AG20443 (cell line): ENCODE results near the gene ITGB5.
"Not testable (repeated sequence)": the region's sequence is repeated elsewhere in the genome, so short reads cannot be mapped to it uniquely, and the experiment has no call there.

ENCODE experiments used
- DNase-seq: peaks from one replicate; pipeline ENCODE4 v3.0.0; 2012; ENCODE audit warnings: low spot score, mixed read lengths

Gene ITGB5

DNA sequence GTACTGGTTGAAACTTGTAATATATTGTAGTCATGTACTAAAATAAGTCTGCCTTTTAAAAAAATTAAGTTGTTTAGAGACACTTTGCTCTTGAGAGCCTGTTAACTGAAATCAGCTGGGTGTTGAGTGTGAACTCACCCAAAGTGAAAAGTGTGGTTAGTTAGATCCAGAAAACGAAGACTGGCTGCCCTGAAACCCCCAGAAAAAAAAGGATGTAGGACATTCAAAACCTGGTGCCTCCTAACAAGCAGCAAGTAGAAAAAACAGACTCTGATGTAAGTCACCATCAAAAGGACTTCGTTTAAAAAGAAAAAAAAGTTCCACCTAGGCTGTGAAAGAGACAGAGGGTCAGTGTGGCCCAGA, 116.1 kb downstream of the ITGB5 start:
- no peak for DNase-seq

GRCh38 chr3:124770336-124771082, 116.7 kb downstream of the ITGB5 start:
- DNase-seq, result no peak

DNA sequence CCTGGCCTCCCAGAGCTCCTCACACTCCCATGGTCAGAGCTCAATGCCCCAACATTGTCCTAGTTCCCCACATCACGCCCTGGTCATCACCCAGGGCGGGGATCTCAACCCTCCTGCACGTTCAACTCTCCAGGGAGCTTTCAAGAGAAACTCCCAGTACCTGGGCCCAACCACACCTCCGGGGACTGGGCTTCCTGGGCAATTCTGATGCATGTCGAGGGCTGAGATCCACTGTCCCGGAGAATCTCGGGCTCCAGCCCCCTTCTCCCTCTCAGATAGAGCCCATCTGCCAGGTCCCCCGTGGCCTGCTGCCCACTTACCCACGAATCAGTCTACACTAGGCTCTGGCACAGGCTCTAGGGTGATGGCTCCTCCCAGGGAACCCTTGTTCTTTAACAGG, 117.7 kb downstream of the ITGB5 start:
- DNase-seq, result no peak

DNA sequence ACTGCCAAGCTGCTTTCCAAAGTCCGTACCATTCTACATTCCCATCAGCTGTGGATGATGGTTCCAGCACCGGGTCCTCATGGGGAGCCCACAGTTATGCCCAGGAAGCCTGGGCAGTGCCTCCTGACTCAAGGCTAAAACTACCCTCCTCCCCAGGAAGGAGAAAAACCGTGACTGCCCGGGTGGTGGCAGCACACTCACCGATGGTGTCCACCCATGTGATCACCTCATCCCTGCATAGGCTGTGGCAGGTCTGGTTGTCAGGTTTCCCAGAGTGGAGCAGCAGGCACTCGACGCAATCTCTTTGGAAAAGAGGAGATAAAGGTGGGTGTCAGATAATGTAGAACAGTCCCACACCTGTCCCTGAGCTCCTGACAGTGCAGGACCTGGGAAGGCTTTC, 118.4 kb downstream of the ITGB5 start:
- DNase-seq, result peak; percentile 37

GRCh38 chr3:124767691-124768090, 119.5 kb downstream of the ITGB5 start:
- DNase-seq, result no peak

- DNase-seq, result no peak
Observed at GRCh38 chr3:124767264-124767663, 119.9 kb downstream of the ITGB5 start.

DNA sequence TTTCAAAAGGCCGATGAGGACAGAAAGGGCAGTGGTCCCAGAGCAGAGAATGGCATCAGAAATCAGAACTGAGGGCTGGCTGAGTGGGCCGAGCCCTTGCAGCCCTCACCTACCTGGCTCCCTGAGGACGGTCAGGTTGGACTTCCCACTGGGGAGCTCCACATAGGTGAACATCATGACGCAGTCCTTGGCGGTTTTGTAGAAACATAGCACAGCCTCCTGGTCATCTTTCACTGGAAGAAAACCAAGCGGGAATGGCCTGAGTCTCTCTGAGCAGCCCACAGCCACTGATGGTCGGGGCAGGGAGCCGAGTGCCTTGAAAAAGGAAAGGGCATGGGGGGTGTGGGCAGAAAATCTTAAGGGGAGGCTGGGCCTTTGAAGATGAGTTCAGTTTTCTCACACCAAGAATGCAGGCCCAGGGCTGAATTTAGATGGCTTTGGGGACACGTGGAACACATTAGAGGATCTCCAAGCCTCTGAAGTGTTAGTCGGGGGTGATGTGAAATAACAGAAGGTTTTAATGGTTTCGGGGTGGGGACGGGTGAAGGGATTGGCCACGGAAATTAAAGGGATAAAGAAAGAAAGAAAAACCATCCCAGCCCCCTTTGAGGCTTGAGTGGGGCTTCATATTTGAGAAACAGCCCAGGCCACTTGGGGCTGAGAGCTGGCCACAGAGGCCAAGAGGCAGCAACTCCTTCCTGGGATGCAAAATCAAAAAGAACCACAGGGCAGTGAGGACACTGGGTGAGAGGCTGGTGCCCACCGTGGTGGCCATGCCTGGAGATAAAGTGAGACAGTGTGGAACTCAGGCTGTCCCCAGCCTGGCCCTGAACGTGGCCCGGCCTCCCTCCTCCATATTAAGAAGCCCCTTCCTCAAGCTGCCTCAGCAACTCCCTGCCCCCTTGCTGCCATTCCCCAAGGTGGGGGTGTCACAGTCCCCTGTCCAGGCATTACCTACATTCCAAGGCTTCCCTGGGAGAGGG, 120.8 kb downstream of the ITGB5 start:
- DNase-seq, result no peak

DNA sequence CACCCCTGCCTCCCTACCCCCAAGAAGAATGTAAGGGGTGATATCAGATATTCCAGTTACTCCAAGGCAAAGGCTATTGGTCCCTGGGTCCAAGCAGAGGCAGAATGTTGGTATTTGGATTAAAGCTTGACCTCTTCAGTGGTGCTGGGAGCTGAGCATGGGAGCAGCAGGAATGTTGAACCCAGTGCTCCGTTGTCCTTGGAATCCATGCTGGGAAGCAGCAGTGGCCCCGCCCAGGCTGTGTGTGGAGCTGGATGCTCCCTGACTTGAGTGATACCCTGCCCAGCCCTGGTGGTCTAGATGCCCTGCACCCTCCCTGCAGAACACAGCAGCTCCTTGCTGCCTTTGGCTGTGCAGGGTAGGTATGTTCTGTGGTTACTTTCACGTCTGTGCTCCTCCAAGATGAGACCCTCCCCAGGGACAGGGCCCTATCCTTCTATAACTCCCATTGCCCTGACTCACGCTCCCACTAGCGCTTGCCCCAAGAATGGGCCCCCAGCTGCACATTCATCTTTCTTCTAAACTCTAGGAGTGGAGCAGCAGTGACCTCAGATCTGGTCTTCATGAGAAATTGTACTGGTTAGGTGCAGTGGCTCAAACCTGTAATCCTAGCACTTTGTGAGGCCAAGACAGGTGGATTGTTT, 121.8 kb downstream of the ITGB5 start:
- no peak for DNase-seq

- no peak for DNase-seq
Observed at GRCh38 chr3:124764746-124765145, 122.4 kb downstream of the ITGB5 start.

- DNase-seq, result no peak
Observed at GRCh38 chr3:124763644-124764358, 123.4 kb downstream of the ITGB5 start.

DNA sequence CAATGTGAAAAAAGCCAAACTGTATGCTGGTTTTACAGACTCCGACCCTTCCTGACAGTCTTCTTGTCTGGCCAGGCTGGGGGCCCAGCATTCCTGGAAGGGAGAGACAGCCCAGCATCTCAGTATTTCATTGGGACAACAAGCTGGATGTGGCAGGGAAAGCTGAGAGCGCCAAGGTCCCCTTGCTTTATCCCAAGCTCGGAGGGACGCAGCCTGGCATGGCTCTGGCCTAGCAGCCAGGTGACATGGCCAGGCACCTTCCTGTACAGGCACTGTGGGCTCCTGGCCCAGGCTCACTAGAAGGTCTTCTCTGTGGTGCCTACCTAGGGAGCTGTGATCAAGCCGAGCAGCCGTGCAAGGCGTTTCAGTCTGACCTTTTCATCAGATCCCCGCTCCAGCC, 124.0 kb downstream of the ITGB5 start:
- DNase-seq, result no peak

- DNase-seq, result no peak
Observed at GRCh38 chr3:124762661-124763011, 124.5 kb downstream of the ITGB5 start.

DNA sequence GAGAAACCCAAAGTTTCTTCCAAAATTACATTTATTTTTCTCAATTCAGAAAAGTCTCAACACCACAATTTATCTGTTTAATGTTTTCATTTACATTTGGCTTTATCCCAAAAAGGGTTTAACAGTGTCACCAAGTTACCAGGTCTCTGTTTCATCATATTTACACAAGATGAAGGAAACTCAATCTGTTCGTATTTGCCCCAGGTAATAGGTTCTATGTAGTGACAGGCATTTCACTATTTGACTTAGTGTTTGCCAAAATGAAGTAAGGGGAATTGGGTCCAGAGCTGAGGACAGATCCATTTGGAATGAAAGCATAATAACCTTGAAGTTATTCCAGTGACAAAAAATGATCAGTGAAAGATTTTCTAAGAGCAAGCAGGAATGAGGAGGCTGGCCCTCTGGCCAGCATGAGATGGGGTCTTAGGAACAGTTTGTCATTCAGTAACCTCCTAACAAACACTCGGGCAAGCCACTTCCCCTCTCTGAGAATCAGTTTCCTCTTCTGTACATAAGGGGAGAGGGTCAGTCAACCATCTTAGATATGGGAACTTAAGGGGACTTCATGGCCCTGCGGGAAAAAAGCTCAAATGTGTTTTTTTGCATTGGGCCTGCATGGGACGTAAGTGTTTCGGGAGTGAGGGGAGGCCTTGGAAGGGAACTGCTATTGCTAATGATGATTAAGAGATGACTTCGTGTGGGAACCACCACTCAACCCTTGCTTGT, 125.1 kb downstream of the ITGB5 start:
- DNase-seq, result no peak

DNA sequence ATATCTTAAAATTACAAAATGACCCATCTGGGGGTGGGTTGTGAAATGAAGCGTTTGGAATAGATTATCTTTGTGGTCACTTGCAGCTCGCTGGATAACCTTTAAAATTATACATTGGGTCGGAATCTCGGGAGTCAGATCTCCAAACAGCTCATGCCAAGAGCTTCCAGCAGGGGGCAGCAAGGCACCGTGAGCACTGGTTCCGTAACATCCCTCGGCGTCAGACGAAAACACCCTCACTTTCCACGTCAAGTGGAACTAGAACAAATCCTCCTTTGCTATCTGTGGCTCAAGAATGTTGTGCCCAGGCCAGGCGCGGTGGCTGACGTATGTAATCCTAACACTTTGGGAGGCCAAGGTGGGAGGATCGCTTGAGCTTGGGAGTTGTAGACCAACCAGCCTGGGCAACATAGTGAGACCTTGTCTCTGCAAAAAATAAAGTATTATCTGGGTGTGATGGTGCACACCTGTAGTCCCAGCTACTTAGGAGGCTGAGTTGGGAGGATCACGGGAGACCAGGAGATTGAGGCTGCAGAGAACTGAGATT, 125.8 kb downstream of the ITGB5 start:
- DNase-seq, result peak; percentile 88

- DNase-seq, result peak; percentile 68
Observed at GRCh38 chr3:124760601-124761000, 126.6 kb downstream of the ITGB5 start.

GRCh38 chr3:124759666-124760401, 127.3 kb downstream of the ITGB5 start:
- DNase-seq, result no peak

- no peak for DNase-seq
Observed at GRCh38 chr3:124758851-124759635, 128.1 kb downstream of the ITGB5 start.

DNA sequence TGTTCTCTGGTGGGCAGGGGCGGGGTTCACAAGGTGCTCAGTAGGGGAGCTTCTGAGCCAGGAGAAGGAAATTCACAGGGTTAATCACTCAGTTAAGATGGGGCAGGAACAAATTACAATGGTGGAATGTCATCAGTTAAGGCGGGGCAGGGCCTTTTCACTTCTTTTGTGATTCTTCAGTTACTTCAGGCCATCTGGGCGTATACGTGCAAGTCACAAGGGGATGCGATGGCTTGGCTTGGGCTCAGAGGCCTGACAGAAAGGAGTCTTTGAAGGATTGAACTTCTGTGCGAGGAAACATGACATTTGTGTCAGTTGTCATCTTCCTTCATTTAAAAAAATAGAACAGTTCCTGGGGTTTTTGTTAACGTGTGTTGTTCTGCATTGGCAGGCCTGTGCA, 129.2 kb downstream of the ITGB5 start:
- not testable (repeated sequence) for DNase-seq

GRCh38 chr3:124752051-124752450, 135.1 kb downstream of the ITGB5 start:
- no peak for DNase-seq

DNA sequence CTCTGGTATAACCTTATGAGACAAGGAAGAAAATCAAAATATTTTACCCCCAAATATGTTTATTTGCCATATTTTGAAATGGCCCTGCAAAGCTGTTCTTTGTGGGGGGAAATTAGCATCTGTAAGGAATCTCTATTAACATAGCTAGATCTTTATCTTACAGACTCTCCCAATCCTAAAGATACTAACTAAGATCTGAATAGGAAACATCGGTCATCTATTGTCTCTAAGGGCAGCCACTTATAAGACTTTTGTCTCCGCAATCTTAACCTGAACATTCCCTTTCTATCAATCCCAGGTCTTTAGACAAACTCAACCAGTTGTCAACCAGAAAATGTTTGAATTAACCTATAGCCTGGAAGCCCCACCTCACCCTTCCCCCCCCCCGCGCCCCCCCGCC, 135.7 kb downstream of the ITGB5 start:
- no peak for DNase-seq
